SK-N-SH (cell line): ENCODE results near the gene RAB33B.

Experiments
- CTCF ChIP-seq: fragments of 200-600 bp; sonication (generic); IDR thresholded peaks from 2 replicates; pipeline ENCODE4 v1.6.1; 2017; ENCODE audit warnings: antibody characterized with exemption, mild to moderate bottlenecking, moderate library complexity
- EZH2phosphoT487 ChIP-seq: fragments of 200-600 bp; sonication (generic); IDR thresholded peaks from 2 replicates; pipeline ENCODE4 v1.6.1; 2017; ENCODE audit warnings: low read depth, mixed run types, mild to moderate bottlenecking, antibody characterized with exemption, moderate library complexity, borderline replicate concordance
- FOXM1 ChIP-seq: IDR thresholded peaks from 2 replicates; pipeline ENCODE4 v1.4.0; 2012; ENCODE audit warnings: low read depth, mild to moderate bottlenecking
- MXI1 ChIP-seq: IDR thresholded peaks from 2 replicates; pipeline ENCODE4 v1.6.1; 2012; ENCODE audit warnings: mild to moderate bottlenecking, low read depth, low read length, improper control_type of control experiment
- POLR2AphosphoS5 ChIP-seq: IDR thresholded peaks from 2 replicates; pipeline ENCODE4 v1.6.1; 2012; ENCODE audit warnings: low read depth, low read length
- REST ChIP-seq: IDR thresholded peaks from 2 replicates; pipeline ENCODE4 v1.6.1; 2012; ENCODE audit warnings: mild to moderate bottlenecking, low read depth, low read length, moderate library complexity
- RFX5 ChIP-seq: IDR thresholded peaks from 2 replicates; pipeline ENCODE4 v1.6.1; 2012; ENCODE audit warnings: mild to moderate bottlenecking, improper control_type of control experiment, low read length
- SMC3 ChIP-seq: IDR thresholded peaks from 2 replicates; pipeline ENCODE4 v1.6.1; 2012; ENCODE audit warnings: low read depth, low read length, improper control_type of control experiment
- TAF1 ChIP-seq: IDR thresholded peaks from 2 replicates; pipeline ENCODE4 v1.6.1; 2012; ENCODE audit warnings: low read depth, mild to moderate bottlenecking, low read length, moderate library complexity, borderline replicate concordance
- TCF12 ChIP-seq: IDR thresholded peaks from 2 replicates; pipeline ENCODE4 v1.4.0; 2012
- USF2 ChIP-seq: fragments of 150-350 bp; IDR thresholded peaks from 2 replicates; pipeline ENCODE4 v1.6.1; 2017; ENCODE audit warnings: antibody characterized with exemption, low read length, low read depth, borderline replicate concordance
- YY1 ChIP-seq: IDR thresholded peaks from 2 replicates; pipeline ENCODE4 v1.4.0; 2012; ENCODE audit warnings: low read depth, mild to moderate bottlenecking

GRCh38 chr4:139522457-139522856, 68.5 kb downstream of the RAB33B start:
- TF ChIP-seq CTCF (no peak), YY1 (no peak), MXI1 (no peak), POLR2AphosphoS5 (no peak), REST (no peak), TCF12 (no peak), TAF1 (no peak), USF2 (no peak), SMC3 (no peak), FOXM1 (no peak), EZH2phosphoT487 (no peak), RFX5 (no peak)
